Glomerular visceral epithelial cell (primary cell): ENCODE results near the gene NPY4R2.
"Not testable (repeated sequence)": the region's sequence is repeated elsewhere in the genome, so short reads cannot be mapped to it uniquely, and the experiment has no call there.

ENCODE experiments used
- DNase-seq: peaks from one replicate; pipeline ENCODE4 v3.0.0-alpha.2; 2016; ENCODE audit errors: extremely low spot score

NPY4R2 gene

GRCh38 chr10:47918475-47918874, at the start of gene NPY4R2:
Gene NPY4R2, plus strand, starts transcription at chr10:47918662. Its CDS starts 3,326 bp downstream, at chr10:47921988.
- not testable (repeated sequence) for DNase-seq

DNA sequence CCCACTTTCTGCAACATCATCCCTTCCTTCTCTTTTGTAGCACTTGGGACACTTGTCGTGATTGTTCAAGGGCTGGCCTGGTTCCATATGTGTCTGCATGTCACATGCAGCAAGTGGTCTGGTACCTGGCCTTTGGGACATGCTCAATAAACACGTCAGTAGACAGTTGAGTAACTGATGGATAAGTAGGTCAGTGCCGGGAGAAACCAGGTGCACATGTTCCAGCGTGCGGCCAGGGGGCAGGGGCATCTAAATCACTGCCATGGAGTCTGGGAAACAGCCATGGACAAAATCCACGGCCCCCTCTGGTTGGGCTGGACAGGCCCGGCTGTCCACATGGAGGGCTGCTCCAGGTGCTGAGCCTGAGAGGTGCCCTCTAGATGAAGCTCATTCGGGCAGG, 47.6 kb upstream of the NPY4R2 start:
- DNase-seq, result not testable (repeated sequence)

- DNase-seq, result not testable (repeated sequence)
Measured at GRCh38 chr10:47871485-47872180, 46.8 kb upstream of the NPY4R2 start.

- DNase-seq, result not testable (repeated sequence)
Measured at GRCh38 chr10:47872236-47872635, 46.2 kb upstream of the NPY4R2 start.

DNA sequence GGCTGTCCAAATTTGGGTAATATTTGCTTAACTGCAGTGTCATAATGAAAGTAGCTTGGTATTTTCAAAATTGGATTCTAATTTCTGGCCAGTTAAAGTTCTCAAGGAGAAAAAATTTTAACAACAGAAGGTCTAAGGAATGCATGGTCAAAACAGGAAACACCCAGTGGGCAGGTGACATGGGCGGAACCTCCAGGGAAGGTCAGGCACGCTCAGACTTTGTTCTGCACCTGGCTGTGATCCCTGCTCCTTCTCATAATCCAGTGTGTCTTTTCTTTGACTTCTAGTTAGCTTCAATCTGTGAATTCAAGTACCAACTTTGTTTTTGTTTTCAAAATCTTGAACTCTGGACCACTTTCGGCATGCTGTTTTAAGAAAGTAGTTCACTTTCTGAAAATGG, 34.2 kb upstream of the NPY4R2 start:
- not testable (repeated sequence) for DNase-seq

- not testable (repeated sequence) for DNase-seq
Measured at GRCh38 chr10:47884934-47885333, 33.5 kb upstream of the NPY4R2 start.

- DNase-seq, result not testable (repeated sequence)
Measured at GRCh38 chr10:47886356-47886755, 32.1 kb upstream of the NPY4R2 start.

DNA sequence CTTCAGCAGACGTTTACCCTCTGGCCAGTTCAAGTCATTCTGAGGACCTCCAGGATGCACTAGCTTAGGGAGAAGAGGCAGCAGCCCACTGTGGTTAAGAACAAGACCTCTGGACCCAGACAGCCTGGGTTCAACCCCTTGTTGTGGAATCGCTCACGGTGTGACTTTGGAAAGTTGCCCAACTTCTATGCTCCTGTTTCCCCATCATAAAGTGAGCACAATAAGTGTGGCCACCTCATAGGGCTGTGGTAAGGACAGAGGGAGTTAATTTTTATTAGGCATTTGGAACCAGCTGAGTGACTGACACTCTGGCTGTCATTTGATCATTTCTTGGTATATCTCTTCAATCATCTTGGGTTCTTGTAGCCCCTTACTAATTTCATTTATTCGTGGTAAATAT, 31.6 kb upstream of the NPY4R2 start:
- DNase-seq, result not testable (repeated sequence)

- DNase-seq, result not testable (repeated sequence)
Measured at GRCh38 chr10:47890737-47891136, 27.7 kb upstream of the NPY4R2 start.

DNA sequence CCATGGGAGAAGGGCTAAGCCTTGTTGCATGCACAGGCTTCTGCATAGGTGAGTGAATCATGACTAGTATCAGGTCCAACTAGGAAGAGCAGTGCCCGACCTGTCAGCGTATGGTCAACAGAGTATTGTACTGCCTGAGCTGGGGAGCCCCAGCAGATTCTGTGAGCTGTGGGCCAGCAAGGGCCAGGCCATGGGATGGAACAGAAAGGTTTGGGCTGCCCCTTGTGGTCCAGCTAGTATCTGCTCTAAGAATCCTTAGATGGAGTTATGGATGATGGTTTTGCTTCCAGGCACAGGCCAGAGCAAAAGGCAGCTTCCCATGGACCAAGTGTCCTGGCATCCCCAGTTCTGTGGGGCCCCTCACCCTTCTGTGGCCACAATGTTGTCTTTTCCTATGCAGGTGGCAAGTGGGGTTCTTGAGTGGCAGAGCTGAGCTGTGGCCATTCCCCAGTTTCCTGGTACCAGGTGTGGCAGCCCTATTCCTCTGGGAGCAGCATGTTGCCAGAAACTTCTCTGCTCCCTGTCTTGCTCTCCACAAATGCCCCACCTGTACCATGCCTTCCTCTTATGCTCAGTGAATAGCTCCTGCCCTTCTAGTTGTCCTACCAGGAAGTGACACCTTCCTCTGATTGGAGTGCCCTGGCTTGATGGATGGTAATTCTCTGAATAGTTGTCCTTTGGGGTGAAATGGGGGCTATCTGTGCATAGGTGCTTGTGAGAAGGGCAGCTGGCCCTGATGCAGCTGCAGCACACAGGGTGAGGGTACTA, 25.8 kb upstream of the NPY4R2 start:
- not testable (repeated sequence) for DNase-seq

GRCh38 chr10:47894571-47894970, 23.9 kb upstream of the NPY4R2 start:
- DNase-seq, result not testable (repeated sequence)

GRCh38 chr10:47897813-47898212, 20.6 kb upstream of the NPY4R2 start:
- not testable (repeated sequence) for DNase-seq

- DNase-seq, result not testable (repeated sequence)
Measured at GRCh38 chr10:47909333-47909732, 9.1 kb upstream of the NPY4R2 start.

- DNase-seq, result not testable (repeated sequence)
Measured at GRCh38 chr10:47910486-47910885, 8.0 kb upstream of the NPY4R2 start.

DNA sequence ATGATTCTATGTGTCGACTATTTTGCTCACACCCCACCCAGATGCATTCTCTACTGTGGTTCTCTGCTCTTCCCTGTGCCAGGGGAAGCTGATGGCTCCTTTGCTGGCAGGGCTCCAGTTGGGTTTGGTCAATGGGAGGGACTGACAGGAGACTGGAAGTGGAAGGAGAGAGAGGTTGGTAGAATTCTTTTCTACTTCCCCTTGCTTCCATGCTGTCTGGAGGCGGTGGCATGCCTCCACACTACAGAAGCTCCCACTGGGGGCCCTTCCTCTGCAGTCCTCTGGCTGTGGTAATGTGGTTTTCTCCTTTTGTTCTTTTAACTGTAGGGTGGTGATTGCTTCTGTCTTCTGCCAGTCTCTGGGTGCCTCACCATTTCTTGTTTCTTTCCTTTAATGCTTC, 4.4 kb upstream of the NPY4R2 start:
- DNase-seq, result not testable (repeated sequence)

DNA sequence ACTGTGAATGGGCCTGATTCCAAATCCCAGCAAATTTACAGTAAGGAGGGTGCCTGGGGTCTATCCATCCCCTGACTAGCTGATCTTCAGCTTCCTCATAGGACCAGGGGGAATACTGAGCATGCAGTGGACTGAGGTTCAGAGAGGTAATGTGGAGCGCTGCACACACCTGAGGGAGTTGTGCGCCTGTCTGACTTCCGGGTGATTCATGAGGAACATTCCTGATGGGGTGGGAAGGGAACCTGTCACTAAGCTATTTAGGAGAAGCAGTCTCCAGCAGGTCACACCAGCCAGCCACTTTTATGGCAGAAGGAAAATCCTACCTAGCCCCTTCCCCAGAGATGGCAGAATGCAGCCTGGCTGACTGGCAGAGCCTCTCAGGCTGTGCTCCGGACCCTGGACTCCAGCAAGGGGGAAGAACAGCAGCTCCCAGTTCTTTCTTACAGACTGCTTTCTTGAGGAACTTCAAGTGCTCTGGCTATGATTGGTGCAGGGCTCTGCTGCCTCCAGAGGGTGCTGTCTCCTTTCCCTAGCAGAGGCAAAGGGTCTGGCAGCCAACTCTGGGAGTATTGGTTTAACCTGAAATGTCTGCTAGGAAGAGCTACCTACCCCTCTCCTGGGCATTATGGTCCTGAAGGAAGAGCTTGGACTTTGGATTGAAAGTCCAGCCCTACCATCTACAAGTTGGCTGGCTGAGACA, 2.5 kb upstream of the NPY4R2 start:
- not testable (repeated sequence) for DNase-seq

GRCh38 chr10:47920610-47921009, 2.1 kb downstream of the NPY4R2 start:
- DNase-seq, result not testable (repeated sequence)

DNA sequence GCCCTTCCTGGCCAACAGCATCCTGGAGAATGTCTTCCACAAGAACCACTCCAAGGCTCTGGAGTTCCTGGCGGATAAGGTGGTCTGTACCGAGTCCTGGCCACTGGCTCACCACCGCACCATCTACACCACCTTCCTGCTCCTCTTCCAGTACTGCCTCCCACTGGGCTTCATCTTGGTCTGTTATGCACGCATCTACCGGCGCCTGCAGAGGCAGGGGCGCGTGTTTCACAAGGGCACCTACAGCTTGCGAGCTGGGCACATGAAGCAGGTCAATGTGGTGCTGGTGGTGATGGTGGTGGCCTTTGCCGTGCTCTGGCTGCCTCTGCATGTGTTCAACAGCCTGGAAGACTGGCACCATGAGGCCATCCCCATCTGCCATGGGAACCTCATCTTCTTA, 4.0 kb downstream of the NPY4R2 start:
- not testable (repeated sequence) for DNase-seq

DNA sequence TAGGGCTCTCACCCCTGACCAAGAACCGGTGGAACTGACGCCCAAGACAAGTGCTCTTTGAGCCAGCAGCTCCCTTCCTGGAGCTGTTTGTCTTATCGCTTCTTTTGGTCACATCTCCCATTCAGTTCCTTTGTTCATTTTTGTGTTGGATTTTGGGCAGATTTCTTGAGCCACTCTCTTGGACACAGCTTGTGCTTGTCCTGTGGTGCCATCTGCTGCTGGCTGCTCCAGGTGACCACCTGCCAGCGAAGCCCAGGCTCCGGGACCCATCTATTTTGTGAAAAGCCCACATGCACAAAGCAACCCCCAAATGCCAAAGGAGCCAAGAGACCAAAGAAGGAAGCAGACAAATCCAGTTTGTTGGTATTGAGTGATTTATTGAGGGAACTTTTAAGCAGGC, 6.2 kb downstream of the NPY4R2 start:
- DNase-seq, result not testable (repeated sequence)

DNA sequence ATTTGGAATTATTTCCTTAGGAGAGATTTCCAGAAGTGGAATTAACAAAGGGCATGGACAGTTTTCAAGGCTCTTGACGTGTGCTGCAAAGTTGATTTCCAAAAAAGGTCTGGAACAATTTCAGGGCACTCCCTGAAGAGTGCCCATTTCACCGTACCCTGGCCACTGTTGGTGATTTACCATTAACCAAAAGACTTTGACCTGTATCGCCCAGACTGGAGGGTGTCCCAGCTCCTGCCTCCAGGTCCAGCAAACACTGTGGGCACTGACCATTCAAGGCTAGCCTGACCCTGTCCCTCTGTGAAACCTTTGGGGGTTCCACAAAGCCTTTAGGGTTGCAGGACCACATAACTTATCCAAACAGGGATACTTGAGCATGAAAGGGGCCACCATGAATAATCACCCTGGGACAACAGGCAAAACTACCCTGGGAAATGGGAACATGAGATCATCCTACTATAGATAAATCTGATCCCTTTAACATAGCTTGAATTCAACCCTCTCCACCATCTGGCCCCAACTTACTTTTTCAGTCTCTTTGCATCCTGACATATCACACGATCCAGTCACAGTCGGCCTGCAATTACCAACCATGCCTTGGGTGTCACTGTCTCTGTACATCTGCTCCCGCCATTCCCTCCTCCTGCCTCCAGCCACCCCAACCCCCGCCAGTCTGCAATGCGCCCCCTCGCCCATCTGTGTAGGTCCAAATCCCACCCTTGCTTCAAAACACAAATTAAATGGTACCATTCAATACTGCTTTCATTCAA, 8.9 kb downstream of the NPY4R2 start:
- not testable (repeated sequence) for DNase-seq

DNA sequence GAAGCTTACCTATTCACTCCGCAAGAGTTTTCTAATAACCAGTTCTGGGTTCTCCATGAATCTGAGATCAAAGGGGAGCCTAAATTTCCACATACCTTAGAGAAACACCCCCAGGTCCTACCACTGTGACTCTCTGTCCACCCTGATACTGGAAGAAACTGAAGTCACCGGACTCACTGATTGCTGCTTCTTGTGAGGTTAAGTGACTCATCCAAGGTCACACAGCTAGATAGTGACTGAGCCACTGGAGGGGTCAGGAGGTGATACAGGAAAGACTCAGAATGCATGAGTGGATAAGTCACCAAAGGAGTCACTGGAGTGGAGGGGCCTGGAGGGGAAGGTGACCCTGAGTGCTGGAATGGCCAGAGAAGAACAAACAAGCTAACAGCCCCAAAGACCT, 9.8 kb downstream of the NPY4R2 start:
- not testable (repeated sequence) for DNase-seq

DNA sequence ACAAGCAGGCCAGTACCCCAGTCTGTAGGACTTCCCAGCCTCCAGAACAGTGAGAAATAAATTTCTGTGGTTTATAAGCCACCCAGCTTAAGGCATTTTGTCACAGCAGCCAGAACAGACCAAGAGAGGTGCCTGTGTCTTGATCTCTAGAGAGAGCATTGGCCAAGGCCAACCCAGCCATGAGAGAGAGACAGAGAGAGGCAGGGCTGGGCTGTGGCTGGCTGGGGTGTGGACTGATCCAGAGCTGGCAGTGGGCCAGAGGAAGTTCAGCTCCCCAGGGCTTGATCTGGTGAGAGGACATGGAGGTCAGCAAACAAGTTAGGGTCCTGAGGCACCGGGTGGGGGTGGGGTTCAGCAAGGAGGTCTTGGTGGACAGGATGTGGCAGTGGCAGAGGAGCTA, 14.4 kb downstream of the NPY4R2 start:
- DNase-seq, result not testable (repeated sequence)
